ENCODE results near the gene LGMN.

Gene LGMN

DNA sequence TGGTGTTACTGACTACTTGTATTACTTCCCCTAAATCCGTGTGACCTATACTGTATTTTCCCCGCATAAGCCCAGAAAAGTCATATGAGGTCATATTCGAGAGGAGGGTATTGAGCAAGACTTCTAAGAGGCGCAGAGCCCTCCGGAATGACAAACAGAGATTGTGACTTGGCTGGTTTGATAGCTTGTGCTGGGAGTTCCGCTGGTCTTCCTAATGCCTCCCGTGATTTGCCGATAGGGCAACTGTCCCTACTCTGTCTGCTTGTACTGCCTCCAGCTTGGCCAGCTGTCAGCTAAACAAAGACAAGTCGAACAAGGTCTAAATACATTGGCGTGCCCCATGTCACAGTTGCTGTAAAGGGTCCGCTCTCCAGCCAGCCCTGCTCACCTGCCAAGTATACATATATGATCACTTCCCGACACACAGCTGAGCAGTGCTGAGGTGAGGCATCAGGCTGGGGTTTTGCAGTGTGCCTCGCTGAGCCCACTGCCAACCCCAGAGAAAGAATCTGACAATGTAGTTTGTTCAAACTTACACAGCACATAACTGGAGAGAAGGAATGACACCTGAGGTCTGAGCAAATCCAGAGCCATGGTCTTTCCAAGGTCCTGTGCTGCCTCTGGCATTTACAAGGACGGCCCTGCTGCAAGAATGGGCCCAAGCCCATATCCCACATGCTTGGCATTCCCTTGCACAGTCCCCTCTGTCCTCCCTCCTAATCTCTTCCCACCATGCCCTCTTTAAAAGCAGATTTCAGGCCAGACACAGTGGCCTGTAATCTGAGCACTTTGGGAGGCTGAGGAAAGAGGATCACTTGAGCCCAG lies 23.7 kb downstream of the LGMN start:
- peak; percentile 91 to 94 for DNase-seq

DNA sequence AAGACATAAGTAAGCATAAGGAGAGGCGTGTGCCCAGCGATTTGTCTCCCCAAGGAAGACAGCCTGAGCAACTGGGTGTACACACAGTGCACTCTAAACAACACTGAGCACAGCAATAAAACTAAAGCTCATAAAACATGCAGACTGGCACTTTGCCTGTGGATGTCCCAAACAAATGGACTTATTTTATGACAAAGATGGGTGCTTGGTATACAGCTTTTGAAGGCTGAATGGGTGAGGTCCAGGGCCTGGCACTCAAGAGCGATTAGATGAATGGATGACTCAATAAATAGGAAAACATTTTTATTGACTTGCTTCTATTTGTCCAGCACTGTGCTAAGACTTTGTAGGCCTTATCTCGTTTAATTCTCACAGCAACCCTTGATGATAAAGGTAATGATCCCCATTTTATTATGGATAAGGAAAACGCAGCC lies 28.5 kb downstream of the LGMN start:
- no peak for DNase-seq

- DNase-seq = no peak
Measured at GRCh38 chr14:92719421-92719820, 29.0 kb downstream of the LGMN start.

- DNase-seq = no peak
Measured at GRCh38 chr14:92718664-92719063, 29.8 kb downstream of the LGMN start.

GRCh38 chr14:92717571-92718042 lies 30.8 kb downstream of the LGMN start:
- DNase-seq = no peak

- no peak for DNase-seq
Measured at GRCh38 chr14:92716131-92716530, 32.3 kb downstream of the LGMN start.

DNA sequence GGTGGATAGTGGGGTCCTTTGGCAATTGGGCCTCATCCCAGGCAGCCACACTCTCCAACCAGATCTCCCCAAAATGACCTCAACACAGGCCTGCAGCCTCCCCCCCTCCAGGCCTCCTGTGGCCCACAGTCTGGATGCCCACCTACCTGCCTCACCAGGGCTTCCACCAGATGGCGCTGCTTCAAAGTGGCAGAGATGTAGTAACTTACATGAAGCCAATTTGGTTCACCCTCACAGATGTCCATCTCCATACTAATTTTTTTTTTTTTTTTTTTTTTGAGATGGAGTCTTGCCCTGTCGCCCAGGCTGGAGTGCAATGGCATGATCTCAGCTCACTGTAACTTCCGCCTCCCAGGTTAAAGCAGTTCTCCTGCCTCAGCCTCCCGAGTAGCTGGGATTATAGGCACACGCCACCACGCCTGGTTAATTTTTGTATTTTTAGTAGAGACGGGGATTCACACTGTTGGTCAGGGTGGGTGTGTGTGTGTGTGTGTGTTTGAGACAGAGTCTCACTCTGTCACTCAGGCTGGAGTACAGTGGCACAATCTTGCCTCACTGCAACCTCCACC lies 33.6 kb downstream of the LGMN start:
- peak; percentile 76 to 80 for DNase-seq

DNA sequence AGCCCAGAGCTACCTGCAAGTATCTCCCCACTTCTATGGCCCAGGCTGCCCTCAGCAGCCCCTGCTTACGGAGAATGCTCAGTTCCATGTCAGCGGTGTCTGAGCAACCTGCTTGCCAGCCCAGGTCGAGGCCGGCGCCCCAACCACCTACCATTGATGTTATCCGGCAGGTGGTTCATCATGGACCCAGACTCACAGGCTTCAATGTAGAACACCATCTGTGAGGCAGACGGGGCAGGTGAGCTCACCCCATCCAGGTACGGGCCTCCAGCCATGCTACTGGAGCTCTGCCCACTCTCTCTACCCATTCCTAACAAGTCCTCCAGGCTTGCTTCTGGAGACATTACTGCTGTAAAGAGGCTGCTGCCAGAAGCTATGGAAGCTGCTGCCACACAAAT lies 35.8 kb downstream of the LGMN start:
- DNase-seq = no peak

DNA sequence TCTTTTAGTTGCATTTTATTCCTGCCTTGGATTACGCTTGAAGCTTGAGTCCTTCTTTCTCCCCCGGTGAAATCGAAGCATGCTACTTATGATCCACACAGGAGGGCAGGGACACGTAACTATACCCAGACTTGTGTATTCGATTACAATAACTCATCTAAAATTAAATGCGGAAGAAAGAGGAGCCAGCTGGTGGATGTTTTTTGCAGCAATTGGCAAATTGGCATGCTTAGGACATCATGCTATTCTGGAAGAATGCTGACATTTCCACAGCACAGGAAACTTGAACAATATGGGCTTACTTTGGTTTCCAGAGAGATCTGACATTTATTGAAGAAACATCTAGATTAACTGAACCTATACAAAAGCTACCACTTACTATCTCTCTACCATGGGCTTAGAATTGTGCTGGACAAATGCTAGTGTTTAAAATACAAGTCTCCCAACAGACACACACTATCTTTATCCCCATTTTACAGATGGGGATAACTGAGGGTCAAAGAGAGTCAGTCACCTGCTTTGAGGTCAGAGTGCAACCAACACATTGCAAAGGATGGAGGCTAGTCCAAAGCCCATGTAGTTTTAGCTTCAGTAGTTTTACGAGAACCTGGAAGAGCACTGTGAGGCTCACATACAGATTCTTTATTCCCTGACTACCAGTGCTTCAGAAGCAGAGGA lies 36.3 kb downstream of the LGMN start:
- no peak for DNase-seq

DNA sequence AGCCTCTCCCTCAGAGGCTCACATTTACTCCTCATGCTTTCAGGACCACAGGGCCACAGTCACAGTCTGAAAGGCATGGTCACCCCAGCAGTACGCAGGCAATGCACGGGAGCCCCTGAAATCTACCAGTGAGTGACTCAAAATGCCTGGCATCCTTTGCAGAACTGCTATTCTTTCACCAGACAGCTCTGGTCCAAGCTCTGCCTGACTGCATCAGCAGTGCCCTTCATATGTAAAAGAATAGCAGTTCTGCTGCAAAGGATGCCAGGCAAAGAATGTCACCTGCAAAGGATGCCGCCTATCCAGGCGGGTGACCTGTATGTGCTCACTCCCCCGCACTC lies 38.5 kb downstream of the LGMN start:
- no peak for DNase-seq

DNA sequence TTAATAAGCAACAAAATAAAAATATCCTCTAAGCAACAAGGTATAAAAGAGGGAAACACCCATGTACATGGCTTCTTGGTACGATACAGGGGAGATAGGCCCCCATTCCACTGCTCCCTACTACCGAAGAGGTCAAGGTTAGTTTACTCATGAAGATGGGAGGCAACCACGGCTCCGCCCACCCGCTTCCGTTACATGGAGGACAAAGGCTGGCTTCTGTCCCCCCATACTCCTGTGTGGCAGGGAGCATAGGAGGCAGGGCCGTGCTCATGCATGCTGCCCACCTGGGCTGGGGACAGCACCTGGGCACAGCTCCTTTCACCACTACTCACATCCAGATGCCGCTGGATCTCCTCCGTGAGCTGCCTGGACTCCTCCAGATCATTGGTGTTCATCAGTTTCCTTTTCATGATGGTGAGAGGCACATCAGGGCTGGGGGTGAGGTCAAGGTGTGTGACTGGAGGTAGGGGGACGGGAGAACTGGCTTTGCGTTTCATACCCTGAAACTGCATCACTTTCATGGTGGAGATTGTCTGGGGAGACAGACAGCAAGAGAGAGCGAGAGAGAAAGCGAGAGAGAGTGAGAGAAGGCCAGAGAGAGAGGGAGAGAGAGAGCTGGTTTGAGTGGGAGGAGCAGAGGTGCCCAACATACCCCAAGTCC lies 39.0 kb downstream of the LGMN start:
- DNase-seq = no peak

DNA sequence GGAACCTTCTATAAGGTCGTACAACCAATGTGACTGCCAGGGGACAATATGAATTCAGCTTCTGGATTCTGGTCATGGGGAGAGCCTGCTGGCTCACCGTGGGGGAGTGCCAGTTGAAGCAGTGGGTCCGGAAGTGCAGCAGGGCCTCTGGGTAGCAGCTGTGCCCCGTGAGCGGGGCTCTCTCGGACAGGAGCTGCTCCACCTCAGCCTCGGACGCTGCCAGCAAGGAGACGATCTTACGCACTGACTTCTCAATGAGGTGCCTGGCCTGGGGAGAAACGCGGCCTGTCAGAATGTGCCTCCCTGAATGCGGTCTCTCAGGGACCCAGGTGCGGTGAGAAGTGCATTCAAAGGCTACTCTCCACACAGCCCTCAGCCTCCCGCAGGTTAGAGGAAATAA lies 42.0 kb downstream of the LGMN start:
- DNase-seq = no peak

- no peak for DNase-seq
Measured at GRCh38 chr14:92704821-92705220, 43.6 kb downstream of the LGMN start.

- DNase-seq = peak; percentile 89 to 94
Measured at GRCh38 chr14:92704036-92704804, 44.2 kb downstream of the LGMN start.

GRCh38 chr14:92703516-92703915 lies 44.9 kb downstream of the LGMN start:
- no peak for DNase-seq

DNA sequence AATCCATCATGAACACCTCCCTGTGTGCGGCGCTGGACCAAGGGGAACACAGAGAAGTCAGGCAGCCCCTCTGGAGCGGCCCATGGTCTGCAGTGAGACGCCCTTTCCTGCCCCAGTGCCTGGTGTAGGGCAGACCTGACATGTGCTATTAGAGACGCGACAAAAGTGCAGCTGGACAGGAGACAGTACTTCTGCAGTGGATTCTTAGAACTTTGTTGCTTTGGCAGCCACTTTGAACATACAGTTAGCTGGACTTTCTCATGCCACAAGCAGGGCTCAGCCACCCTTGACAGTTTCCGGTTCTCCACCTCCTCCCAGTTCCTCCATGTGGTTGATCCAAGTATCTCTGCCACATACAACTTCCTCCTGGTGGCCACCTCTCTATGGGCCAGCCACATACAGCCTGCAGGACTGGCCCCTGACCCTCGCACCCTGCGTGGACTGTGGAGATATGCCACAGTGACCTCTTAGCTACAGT lies 45.9 kb downstream of the LGMN start:
- DNase-seq = peak; percentile 70 to 78

DNA sequence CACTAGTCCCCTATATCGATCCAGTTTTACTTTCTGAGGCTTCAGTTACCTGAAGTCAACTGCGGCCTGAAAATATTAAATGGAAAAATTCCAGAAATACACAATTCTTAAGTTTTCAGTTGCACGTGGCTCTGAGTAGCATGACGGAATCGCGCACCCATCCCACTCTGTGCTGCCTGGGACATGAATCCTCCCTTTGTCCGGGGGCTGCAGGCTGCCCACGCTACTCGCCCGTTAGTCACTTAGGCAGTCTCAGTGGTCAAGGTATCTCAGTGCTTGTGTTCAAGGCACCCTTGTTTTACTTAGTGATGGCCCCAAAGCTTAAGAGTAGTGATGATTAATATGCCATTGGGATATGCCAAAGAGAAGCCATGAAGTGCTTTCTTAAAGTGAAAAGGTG lies 46.6 kb downstream of the LGMN start:
- DNase-seq = no peak

DNA sequence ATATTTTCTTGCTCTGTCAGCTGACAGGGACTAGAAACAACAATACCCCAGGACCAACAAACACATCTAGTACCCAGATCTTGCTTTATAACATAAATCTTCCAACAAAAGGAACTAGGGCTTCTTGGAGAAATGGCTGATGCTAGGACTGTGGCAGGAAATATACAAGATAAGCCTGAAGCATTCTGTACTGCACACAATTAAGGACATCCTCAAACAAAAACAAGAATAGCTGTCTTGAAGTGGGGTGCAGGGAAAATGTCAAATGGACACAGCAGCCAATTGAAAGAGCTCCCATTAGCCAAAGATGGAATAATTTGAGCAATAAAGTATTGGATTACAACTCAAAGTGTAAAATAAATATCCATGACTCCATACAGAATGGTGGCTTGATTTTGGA lies 50.0 kb downstream of the LGMN start:
- no peak for DNase-seq

DNA sequence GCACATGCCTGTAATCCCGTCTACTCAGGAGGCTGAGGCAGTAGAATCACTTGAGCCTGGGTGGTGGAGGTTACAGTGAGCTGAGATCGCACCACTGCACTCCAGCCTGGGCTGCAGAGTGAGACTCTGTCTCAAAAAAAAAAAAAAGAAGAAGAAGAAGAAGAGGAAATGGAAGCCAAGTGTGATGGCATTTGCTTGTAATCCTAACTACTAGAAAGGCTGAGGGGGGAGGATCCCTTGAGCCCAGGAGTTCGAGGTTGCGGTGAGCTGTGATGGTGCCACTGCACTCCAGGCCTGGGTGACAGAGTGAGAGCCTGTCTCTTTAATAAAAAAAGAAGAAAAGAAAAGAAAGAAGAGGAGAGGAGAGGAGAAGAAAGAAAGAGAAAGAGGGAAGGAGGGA lies 52.1 kb downstream of the LGMN start:
- peak; percentile 29 to 50 for DNase-seq

DNA sequence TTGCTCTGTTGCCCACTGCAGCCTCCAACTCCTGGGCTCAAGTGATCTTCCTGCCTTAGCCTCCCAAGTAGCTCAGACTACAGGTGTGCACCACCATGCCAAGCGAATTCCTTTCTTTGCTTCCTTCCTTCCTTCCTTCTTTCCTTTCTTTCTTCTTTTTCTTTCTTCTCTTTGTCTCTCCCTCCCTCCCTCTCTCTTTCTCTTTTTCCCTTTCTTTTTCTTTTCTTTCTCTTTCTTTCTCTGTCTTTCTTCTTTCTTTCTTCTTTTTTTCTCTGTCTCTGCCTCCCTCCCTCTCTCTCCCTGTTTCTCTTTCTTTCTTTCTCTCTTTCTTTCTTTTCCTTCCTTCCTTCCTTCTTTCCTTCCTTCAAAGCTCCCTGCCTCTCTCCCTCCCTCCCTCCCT lies 52.9 kb downstream of the LGMN start:
- no peak for DNase-seq

DNA sequence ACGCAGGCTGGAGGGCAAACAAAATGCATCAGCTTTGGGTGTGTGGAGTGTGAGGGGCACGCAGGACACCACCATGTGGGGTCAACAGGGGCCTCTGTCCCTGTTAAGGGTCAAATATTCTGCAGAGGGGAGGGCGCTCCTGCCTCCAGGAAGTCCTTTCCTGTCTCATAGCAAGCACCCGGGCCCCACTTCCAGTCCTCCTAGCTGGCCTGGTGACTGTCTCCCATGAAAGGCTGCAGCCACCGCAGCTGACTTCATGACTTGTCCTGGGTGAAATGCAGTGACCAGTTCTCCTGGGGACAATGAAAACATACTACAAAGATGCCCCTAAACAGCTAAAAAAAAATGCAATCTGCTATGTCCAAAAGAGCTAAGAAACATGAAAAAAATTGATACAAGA lies 53.6 kb downstream of the LGMN start:
- DNase-seq = no peak

Measured in inflammatory macrophage (primary cell).